Measurements from ENCODE around the gene FHL2.
A peak's percentile ranks its signal among the peaks of the same experiment; 100 is the strongest.

Gene FHL2

GRCh38 chr2:105382177-105382576, 16.7 kb downstream of the FHL2 start:
- no peak for DNase-seq
- H3K36me3 ChIP-seq: peaks cover 26% of the 10 kb centered on the region
- no peak for TF ChIP-seq CTCF (IDR thresholded peaks at IDR 0.05; ENCODE audit: low read depth, low read length)
- H3K4me1 ChIP-seq: peaks cover 8% of the 10 kb centered on the region
- H3K4me3 ChIP-seq (ENCODE audit: low read depth, low read length): no peak overlapping the region
- no peaks in the 10 kb centered on the region for H3K9me3 ChIP-seq
- no peaks in the 10 kb centered on the region for H3K27me3 ChIP-seq

GRCh38 chr2:105381101-105381668, 17.7 kb downstream of the FHL2 start:
- Histone ChIP-seq H3K36me3 (peaks cover 26% of the 10 kb centered on the region), H3K9me3 (no peaks in the 10 kb centered on the region), H3K4me1 (peaks cover 8% of the 10 kb centered on the region), H3K27me3 (no peaks in the 10 kb centered on the region), H3K4me3 (ENCODE audit: low read depth, low read length) (no peak overlapping the region)
- no peak for TF ChIP-seq CTCF (IDR thresholded peaks at IDR 0.05; ENCODE audit: low read depth, low read length)
- DNase-seq: no peak

- no peak for DNase-seq
- Histone ChIP-seq H3K4me3 (ENCODE audit: low read depth, low read length) (no peak overlapping the region), H3K36me3 (peaks cover 23% of the 10 kb centered on the region), H3K4me1 (peaks cover 8% of the 10 kb centered on the region), H3K27me3 (no peaks in the 10 kb centered on the region), H3K9me3 (no peaks in the 10 kb centered on the region)
- no peak for TF ChIP-seq CTCF (IDR thresholded peaks at IDR 0.05; ENCODE audit: low read depth, low read length)
Observed at GRCh38 chr2:105380432-105381100, 18.3 kb downstream of the FHL2 start.

- TF ChIP-seq CTCF (IDR thresholded peaks at IDR 0.05; ENCODE audit: low read depth, low read length): no peak
- H3K9me3 ChIP-seq: no peaks in the 10 kb centered on the region
- H3K27me3 ChIP-seq: no peaks in the 10 kb centered on the region
- no peak for DNase-seq
- peaks cover 8% of the 10 kb centered on the region for H3K4me1 ChIP-seq
- peaks cover 15% of the 10 kb centered on the region for H3K36me3 ChIP-seq
- no peak overlapping the region for H3K4me3 ChIP-seq (ENCODE audit: low read depth, low read length)
Observed at GRCh38 chr2:105379741-105380186, 19.1 kb downstream of the FHL2 start.

GRCh38 chr2:105378921-105379383, 19.9 kb downstream of the FHL2 start:
- Histone ChIP-seq H3K4me3 (ENCODE audit: low read depth, low read length) (no peak overlapping the region), H3K9me3 (no peaks in the 10 kb centered on the region), H3K27me3 (no peaks in the 10 kb centered on the region), H3K36me3 (peaks cover 13% of the 10 kb centered on the region), H3K4me1 (peaks cover 8% of the 10 kb centered on the region)
- no peak for TF ChIP-seq CTCF (IDR thresholded peaks at IDR 0.05; ENCODE audit: low read depth, low read length)
- no peak for DNase-seq

- no peak for TF ChIP-seq CTCF (IDR thresholded peaks at IDR 0.05; ENCODE audit: low read depth, low read length)
- H3K4me3 ChIP-seq (ENCODE audit: low read depth, low read length): no peak overlapping the region
- H3K27me3 ChIP-seq: no peaks in the 10 kb centered on the region
- no peaks in the 10 kb centered on the region for H3K9me3 ChIP-seq
- peaks cover 8% of the 10 kb centered on the region for H3K4me1 ChIP-seq
- H3K36me3 ChIP-seq: peaks cover 13% of the 10 kb centered on the region
- peak; percentile 42 for DNase-seq
Observed at GRCh38 chr2:105378276-105378840, 20.5 kb downstream of the FHL2 start.

All from BE2C (cell line).